MM.1S (cell line): ENCODE data around the gene TEX55.
"Not testable (repeated sequence)": the region's sequence is repeated elsewhere in the genome, so short reads cannot be mapped to it uniquely, and the experiment has no call there.

Experiments
- DNase-seq: peaks from one replicate; pipeline ENCODE4 v3.0.0-alpha.2; 2015
- H2AFZ ChIP-seq: fragments of 300-600 bp; sonication (generic); 2 replicates; pipeline ENCODE4 v1.6.0; 2016; ENCODE audit warnings: antibody characterized with exemption, low read length
- H3F3A ChIP-seq: fragments of 300-600 bp; sonication (generic); 2 replicates; pipeline ENCODE4 v1.6.1; 2016; ENCODE audit warnings: mild to moderate bottlenecking, antibody characterized with exemption, low read length, moderate library complexity, mixed read lengths; ENCODE audit not compliant: insufficient read depth
- H3K27ac ChIP-seq: fragments of 300-600 bp; sonication (generic); 2 replicates; pipeline ENCODE4 v1.5.1; 2016; ENCODE audit warnings: mild to moderate bottlenecking, low read length
- H3K27me3 ChIP-seq: fragments of 300-600 bp; sonication (generic); replicated peaks from 2 replicates; pipeline ENCODE4 v1.6.0; 2016; ENCODE audit warnings: low read length; ENCODE audit not compliant: insufficient read depth
- H3K36me3 ChIP-seq: fragments of 300-600 bp; sonication (generic); replicated peaks from 2 replicates; pipeline ENCODE4 v1.6.1; 2016; ENCODE audit warnings: mild to moderate bottlenecking, low read length, mixed read lengths; ENCODE audit not compliant: insufficient read depth
- H3K4me1 ChIP-seq: fragments of 300-600 bp; sonication (generic); 2 replicates; pipeline ENCODE4 v1.6.1; 2016; ENCODE audit warnings: low read length, mixed read lengths
- H3K4me2 ChIP-seq: fragments of 300-600 bp; sonication (generic); 2 replicates; pipeline ENCODE4 v1.6.0; 2016; ENCODE audit warnings: low read depth, low read length
- H3K4me3 ChIP-seq: fragments of 300-600 bp; sonication (generic); 2 replicates; pipeline ENCODE4 v1.5.1; 2016; ENCODE audit warnings: low read length, mixed read lengths
- H3K79me2 ChIP-seq: fragments of 300-600 bp; sonication (generic); 2 replicates; pipeline ENCODE4 v1.6.1; 2016; ENCODE audit warnings: mixed run types, low read length, mixed read lengths
- H3K9ac ChIP-seq: fragments of 300-600 bp; sonication (generic); 2 replicates; pipeline ENCODE4 v1.6.1; 2016; ENCODE audit warnings: low read length, mixed read lengths
- H3K9me2 ChIP-seq: fragments of 300-600 bp; sonication (generic); replicated peaks from 2 replicates; pipeline ENCODE4 v1.6.1; 2016; ENCODE audit warnings: mild to moderate bottlenecking, low read length, mixed read lengths; ENCODE audit not compliant: insufficient read depth
- H3K9me3 ChIP-seq: fragments of 300-600 bp; sonication (generic); replicated peaks from 2 replicates; pipeline ENCODE4 v1.6.1; 2016; ENCODE audit warnings: mild to moderate bottlenecking, low read length, mixed read lengths; ENCODE audit not compliant: insufficient read depth
- H4K20me1 ChIP-seq: fragments of 300-600 bp; sonication (generic); 2 replicates; pipeline ENCODE4 v1.6.1; 2016; ENCODE audit warnings: mild to moderate bottlenecking, low read length, moderate library complexity, mixed read lengths; ENCODE audit not compliant: insufficient read depth
- CTCF ChIP-seq: fragments of 300-600 bp; sonication (generic); IDR thresholded peaks from 2 replicates; pipeline ENCODE4 v1.5.1; 2016; ENCODE audit warnings: antibody characterized with exemption, low read length, mixed read lengths
- EZH2 ChIP-seq: fragments of 300-600 bp; sonication (generic); optimal IDR thresholded peaks from 2 replicates; pipeline ENCODE3; 2017; ENCODE audit warnings: low read depth, mild to moderate bottlenecking, antibody characterized with exemption, low read length, mixed read lengths
- EZH2phosphoT487 ChIP-seq: fragments of 300-600 bp; sonication (generic); IDR thresholded peaks from 2 replicates; pipeline ENCODE4 v1.6.1; 2018; ENCODE audit warnings: antibody characterized with exemption, low read length

TEX55 gene

GRCh38 chr3:119099785-119100184, 46.2 kb upstream of the TEX55 start:
- no peak for TF ChIP-seq EZH2
- no peak for TF ChIP-seq CTCF
- no peak for TF ChIP-seq EZH2phosphoT487
- Histone ChIP-seq H2AFZ (no peak overlapping the region), H3K4me1 (no peaks in the 10 kb centered on the region), H3K79me2 (no peaks in the 10 kb centered on the region), H3K27ac (no peak overlapping the region), H3K4me3 (no peak overlapping the region), H3K27me3 (no peaks in the 10 kb centered on the region), H3K36me3 (no peaks in the 10 kb centered on the region), H3F3A (no peaks in the 10 kb centered on the region), H3K9ac (no peak overlapping the region), H3K9me2 (no peaks in the 10 kb centered on the region), H3K9me3 (no peaks in the 10 kb centered on the region), H3K4me2 (no peak overlapping the region), H4K20me1 (no peaks in the 10 kb centered on the region)
- no peak for DNase-seq

- no peaks in the 10 kb centered on the region for H4K20me1 ChIP-seq
- no peak overlapping the region for H3K27ac ChIP-seq
- no peak overlapping the region for H3K9ac ChIP-seq
- H2AFZ ChIP-seq: no peak overlapping the region
- no peaks in the 10 kb centered on the region for H3K4me1 ChIP-seq
- DNase-seq: no peak
- H3K36me3 ChIP-seq: no peaks in the 10 kb centered on the region
- no peaks in the 10 kb centered on the region for H3K27me3 ChIP-seq
- no peaks in the 10 kb centered on the region for H3K9me2 ChIP-seq
- H3F3A ChIP-seq: no peaks in the 10 kb centered on the region
- H3K4me2 ChIP-seq: no peak overlapping the region
- H3K4me3 ChIP-seq: no peak overlapping the region
- no peak for TF ChIP-seq EZH2phosphoT487
- no peak for TF ChIP-seq EZH2
- no peak for TF ChIP-seq CTCF
- no peaks in the 10 kb centered on the region for H3K9me3 ChIP-seq
- no peaks in the 10 kb centered on the region for H3K79me2 ChIP-seq
These were observed 41.9 kb upstream of the TEX55 start for GRCh38 chr3:119104031-119104430.

- not testable (repeated sequence) for H3K9ac ChIP-seq, H3K27me3 ChIP-seq, H3K9me3 ChIP-seq
These were observed 27.6 kb upstream of the TEX55 start for GRCh38 chr3:119118330-119118729.

GRCh38 chr3:119120480-119120879, 25.5 kb upstream of the TEX55 start:
- no peaks in the 10 kb centered on the region for H3K9me2 ChIP-seq
- H3K4me2 ChIP-seq: no peak overlapping the region
- TF ChIP-seq CTCF (no peak), EZH2phosphoT487 (no peak), EZH2 (no peak)
- no peaks in the 10 kb centered on the region for H3K4me1 ChIP-seq
- H3F3A ChIP-seq: no peaks in the 10 kb centered on the region
- H3K27ac ChIP-seq: no peak overlapping the region
- H3K9ac ChIP-seq: no peak overlapping the region
- H3K9me3 ChIP-seq: no peaks in the 10 kb centered on the region
- H2AFZ ChIP-seq: no peak overlapping the region
- H3K79me2 ChIP-seq: no peaks in the 10 kb centered on the region
- H4K20me1 ChIP-seq: no peaks in the 10 kb centered on the region
- no peaks in the 10 kb centered on the region for H3K36me3 ChIP-seq
- no peak overlapping the region for H3K4me3 ChIP-seq
- no peak for DNase-seq
- no peaks in the 10 kb centered on the region for H3K27me3 ChIP-seq

More at GRCh38 chr3:119118330-119118729, 27.6 kb upstream of the TEX55 start:
- not testable (repeated sequence) for H2AFZ ChIP-seq, H3K79me2 ChIP-seq, H3K9me2 ChIP-seq, H4K20me1 ChIP-seq, H3K4me2 ChIP-seq, H3K36me3 ChIP-seq, H3F3A ChIP-seq, DNase-seq, H3K4me1 ChIP-seq, H3K27ac ChIP-seq, H3K4me3 ChIP-seq
